GM19043 (cell line): ENCODE data around the gene LPO.

Experiments used
- ATAC-seq: cut with Tn5 transposase; IDR thresholded peaks from one replicate; pipeline ENCODE4 v1.9.1; 2021; ENCODE audit warnings: low read depth; ENCODE audit not compliant: unreplicated experiment

LPO gene

DNA sequence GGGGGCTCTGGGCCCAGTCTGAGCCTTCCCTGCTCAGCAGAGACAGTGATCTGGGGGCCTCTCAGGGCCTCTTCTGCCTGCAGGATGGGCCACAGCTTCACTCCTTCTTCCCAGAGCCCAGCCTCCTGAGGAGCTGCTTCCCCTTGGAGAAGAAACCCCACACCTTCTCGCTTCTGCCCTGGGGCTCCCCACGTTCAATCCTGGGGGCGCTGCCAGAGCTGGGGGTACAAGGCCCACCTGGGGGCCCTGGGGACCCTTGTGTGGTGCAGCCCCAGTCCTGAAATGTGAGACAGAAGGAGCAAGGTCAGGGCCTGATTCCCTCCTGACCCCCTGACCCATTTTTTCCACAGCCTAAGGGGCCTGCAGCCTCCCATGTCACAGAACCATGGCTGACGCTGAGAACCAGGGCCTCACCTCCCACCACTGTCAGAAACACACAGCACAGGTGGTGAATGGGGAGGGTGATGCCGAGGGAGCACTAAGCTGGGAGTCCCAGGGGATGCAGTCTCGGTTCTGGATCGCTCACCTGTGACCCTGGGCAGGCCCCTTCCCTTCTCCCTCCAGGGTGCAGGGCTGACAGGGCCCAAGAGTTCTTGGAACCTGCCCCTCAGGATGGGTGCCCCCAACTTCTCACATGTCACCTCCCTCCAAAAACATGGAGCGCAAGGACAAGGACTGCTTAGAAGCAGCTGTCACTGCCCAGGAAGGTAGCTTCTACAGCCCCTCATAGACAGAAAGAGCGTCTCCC lies 64.0 kb downstream of the LPO start:
- no peak for ATAC-seq

- ATAC-seq: no peak
Measured at GRCh38 chr17:58302919-58303585, 64.7 kb downstream of the LPO start.

DNA sequence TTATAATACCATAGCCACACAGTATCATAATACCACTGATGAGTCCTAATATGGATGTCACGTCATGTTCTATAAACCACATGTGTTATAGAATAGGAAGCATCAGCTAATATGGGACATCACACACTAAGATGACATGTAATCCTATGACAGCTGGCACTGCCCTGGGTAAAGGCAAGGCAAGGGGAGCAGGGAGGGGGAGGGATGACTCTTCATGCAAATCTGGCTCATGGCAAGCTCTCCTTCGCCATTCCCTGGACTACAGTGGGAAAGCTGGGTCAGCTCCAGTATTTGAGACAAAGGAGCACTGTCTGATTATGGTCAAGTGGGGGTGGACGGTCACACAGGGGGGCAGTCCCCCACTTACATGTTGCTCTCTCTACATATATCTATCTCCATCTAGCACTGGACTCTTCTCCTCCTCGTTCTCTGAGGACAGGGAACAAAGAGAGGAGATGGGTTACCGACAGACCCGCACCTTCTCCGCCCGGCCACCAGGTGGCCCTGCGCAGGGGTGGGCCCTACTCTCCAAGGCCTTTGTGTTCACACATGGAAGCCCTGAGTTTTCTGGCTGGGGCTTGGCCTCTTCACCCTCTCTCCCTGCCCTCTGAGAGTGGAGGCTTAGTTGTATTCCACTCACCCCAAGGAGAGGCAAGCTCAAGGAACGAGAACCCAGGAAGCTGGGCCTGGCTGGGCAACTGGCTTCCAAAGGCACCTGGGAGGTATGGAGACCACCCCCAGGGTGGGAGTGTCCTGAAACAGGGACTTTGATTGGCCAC lies 65.8 kb downstream of the LPO start:
- ATAC-seq: no peak

DNA sequence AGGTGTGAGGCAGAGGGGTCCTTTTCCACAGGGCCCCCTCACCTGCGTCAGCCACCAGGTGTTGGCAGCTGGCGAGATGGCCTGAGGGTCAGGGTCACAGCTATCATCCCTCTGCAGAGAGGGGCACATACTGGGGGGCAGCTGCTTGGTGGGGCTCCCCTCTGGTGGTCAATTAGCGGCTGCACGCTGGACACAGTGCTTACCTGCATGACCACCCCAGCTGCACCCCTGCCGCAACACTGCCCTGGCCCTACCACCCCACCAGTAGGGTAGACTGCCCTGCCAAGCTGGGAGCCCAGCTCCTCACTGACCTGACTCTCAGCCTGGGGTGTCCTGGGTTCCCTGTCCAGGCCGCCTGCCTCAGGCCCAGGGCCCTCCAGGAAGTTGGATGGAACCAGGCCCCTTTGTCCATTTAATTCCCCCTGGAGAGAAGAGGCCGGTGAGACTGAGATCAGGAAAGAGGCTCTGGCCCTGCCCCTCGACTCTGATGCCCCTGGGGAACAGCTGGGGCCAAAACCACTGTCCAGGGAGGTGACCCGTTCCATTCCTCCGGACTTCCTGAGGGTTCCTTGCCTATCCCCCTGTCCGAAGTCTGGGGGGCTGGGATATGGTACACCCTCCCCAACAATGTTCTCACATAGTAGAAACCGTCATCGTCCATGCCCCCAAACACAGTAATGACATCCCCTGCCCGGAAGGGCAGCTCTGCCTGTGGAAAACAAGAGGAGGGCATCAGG lies 66.5 kb downstream of the LPO start:
- no peak for ATAC-seq

- ATAC-seq: no peak
Measured at GRCh38 chr17:58305626-58306025, 67.2 kb downstream of the LPO start.

GRCh38 chr17:58306131-58306951 lies 68.0 kb downstream of the LPO start:
- no peak for ATAC-seq

DNA sequence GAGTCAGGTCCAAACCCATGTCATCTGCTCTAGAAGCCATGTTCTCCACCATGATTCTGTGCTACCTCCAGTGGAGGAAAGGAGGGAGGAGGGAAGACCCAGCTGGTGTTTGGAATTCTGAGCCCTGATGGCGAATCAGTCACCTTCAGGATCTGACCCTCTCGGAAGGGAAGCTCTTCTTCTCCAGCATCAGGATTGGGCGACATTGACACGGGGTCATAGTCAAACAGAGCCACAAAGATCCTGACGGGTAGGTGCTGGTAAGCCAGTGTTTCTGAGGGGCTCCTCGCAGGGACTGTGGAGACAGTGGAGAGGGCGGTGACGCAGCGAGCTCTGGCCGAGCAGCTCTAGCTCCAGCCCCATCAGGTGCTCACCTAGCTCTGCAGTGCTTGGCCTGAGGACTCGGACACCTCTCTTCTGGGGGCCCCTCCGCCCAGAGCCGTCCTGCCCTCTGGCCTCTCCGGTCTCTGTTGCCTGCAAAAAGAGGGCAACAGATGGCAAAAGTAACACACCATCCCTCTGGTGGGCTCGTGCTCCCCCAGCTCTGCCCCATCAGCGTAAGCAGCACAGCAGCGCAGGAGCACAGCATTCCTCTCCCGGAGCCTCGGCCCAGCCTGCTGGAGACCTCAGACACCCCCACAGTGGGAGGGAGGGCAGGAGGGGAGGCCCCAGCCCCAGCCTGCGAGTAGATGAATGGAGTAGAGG lies 69.2 kb downstream of the LPO start:
- no peak for ATAC-seq

GRCh38 chr17:58308173-58308984 lies 70.0 kb downstream of the LPO start:
- ATAC-seq: no peak

GRCh38 chr17:58308985-58309917 lies 70.9 kb downstream of the LPO start:
- ATAC-seq: no peak

DNA sequence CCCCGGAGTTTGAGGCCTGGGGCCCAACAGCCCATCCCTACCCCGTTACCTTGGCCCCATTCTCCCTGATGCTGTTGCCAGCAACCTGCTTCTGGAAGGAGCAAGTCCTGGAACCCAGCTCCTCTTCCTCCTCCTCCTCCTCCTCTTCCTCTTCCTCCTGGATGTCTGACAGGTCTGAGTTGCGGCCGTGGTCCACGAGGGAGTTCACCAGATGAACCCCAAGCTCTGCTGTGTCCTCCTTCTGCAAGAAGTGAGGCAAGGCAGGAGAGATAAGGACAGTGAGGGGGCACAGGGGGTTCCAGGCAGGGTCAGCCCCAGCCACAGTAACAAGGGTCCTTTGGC lies 71.5 kb downstream of the LPO start:
- no peak for ATAC-seq

DNA sequence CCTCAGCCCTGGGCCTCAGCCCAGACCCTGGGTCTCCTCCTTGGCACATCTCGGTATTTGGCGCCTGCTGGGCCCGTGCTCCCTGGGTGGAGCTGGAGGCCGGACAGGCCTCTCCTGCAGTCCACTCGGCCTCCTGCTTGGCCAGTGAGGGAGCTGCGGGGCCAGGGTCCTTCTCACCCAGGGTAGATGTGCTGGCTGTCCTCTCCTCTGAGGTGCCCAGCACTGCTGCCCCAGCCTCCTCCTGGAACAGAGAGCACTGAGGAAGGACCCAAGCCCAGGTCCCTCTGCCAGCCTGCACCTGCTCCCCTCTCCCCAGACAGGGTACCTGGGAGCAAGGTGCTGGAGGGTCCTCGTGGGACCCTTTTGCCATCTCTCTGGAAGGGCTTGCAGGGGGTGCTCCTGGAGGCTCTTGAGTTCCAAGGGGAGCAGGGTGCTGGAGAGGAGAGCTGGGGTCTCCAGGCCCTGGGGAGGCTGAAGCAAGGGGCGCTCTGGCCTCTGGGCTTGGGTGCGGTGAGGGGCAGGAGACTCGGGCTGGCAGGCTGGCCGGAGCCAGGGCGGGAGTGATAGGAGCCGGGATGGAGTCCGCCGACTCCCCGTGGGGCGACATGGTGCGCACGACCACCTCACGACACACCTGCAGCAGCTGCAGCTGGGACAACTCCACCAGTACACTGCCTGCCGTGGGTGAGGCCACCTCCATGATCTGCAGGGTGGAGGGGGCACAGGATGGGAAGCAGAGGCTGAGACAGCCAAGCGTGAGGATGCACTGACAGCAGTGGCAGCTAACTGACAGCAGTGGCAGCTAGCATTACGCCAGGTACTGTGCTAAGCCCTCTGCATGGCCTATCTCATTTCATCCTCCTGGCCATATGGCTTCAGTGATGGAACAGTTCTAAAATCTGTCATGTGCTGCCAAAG lies 72.4 kb downstream of the LPO start:
- ATAC-seq: no peak

DNA sequence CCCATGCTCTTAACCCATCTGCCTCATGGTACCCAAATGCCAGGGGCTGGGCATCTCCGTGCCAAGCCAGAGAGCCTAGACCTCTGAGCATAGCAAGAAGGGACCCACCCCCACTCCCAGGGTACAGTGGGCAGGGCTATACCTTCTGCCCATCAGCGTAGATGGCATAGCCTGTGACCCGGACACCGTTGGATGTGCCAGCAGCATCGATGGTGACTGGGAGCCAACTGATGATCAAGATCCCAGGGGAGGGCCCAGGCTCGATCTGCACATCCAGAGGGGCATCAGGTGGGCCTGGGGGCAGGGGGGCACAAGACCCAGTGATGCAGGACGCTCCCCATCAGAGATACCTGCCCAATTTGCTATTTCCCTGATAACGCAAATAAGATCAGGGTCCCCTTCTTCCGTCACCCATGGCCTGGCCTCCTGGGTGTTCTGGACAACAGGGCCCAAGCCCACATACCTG lies 73.1 kb downstream of the LPO start:
- ATAC-seq: no peak

DNA sequence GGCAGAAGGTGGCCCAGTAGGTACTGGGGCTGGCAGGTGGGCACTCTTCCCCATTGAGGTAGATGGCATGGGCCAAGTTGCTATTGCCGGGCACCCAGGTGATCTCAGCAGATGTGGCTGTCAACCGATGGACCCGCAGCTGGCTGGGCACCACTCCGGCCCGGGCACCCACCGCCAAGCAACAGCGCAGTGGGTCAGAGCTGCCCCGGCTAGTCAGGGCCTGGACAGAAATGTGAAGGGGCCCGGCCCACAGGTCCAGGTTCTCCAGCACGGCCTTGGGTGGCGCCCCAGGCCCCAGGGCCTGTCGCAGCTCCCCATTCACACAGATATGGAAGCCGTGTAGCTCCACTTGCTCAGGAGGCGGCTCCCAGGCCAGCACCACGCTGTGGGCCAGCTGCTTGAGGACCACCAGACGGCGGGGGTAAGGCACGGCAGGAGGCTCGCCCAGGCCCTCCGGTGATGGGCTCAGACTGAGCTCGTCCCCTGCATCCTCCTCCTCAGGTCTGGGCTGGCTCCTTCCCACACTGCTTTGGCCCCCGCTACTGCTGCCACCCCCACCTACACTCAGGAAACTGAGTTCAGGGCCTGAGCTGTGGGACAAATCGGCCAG lies 73.7 kb downstream of the LPO start:
- no peak for ATAC-seq

DNA sequence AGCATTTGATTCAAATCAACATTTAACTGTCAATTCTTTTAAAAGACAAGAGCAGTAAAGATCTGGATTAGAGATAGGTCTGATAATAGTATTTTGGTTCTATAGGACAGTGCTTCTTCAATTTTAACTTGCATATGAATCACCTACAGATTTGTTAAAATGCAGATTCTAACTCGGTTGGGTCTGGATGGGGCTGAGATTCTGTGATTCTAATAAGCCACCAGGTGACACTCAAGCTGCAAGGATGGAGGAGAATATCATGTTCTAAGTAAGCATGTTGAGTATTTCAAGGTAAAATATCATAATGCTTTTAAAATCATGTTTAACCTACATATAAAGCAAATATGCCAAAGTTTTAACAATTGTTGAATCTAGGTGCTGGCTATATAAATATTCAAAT lies 74.4 kb downstream of the LPO start:
- ATAC-seq: no peak

GRCh38 chr17:58313815-58314705 lies 75.7 kb downstream of the LPO start:
- no peak for ATAC-seq
